ENCODE measurements around the gene DEAF1.

DNA sequence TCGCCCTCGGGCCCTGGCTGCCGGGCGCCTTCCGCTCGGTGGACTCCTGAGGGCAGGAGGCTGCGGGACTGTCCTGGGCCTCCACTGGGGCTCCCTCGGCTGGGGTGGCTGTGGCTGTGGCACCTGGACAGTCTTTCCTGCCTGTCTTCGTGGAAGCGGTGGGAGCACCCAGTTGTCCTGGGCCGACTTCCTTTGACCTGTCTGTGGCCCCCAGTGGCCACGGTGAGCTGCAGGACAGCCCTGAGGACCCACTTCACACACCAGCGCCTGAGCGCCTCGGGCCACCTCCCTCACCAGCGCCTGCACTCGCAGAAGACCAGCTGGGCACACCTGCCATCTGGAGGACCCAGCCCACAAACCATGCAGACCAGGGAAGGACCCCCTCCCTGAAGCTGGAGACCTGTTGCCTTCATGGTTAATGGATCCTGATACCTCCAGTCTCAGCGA lies 9.2 kb upstream of the DEAF1 start:
- no peak for TF ChIP-seq POLR2A (IDR thresholded peaks at IDR 0.05)
- TF ChIP-seq, protein P1, sequence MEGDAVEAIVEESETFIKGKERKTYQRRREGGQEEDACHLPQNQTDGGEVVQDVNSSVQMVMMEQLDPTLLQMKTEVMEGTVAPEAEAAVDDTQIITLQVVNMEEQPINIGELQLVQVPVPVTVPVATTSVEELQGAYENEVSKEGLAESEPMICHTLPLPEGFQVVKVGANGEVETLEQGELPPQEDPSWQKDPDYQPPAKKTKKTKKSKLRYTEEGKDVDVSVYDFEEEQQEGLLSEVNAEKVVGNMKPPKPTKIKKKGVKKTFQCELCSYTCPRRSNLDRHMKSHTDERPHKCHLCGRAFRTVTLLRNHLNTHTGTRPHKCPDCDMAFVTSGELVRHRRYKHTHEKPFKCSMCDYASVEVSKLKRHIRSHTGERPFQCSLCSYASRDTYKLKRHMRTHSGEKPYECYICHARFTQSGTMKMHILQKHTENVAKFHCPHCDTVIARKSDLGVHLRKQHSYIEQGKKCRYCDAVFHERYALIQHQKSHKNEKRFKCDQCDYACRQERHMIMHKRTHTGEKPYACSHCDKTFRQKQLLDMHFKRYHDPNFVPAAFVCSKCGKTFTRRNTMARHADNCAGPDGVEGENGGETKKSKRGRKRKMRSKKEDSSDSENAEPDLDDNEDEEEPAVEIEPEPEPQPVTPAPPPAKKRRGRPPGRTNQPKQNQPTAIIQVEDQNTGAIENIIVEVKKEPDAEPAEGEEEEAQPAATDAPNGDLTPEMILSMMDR (IDR thresholded peaks at IDR 0.05), result no peak

Data from body of pancreas (tissue), 4 donors.